Motor neuron (in vitro differentiated cells): ENCODE data around the gene KCTD7. TPM values are rescaled to one million over a fixed set of nuclear protein-coding genes. Genes with fewer than 3 reads are reported as not detected.
"Not testable (repeated sequence)": the region's sequence is repeated elsewhere in the genome, so short reads cannot be mapped to it uniquely, and the experiment has no call there.

Experiments
- ATAC-seq, 8 experiments: fragments of 200-7000 bp; cut with Tn5 transposase; replicated peaks in 6 of 8; 2 replicates each; pipeline ENCODE4 v1.8.0; 2021; ENCODE audit warnings: mild to moderate bottlenecking in 8 of 8, moderate library complexity in 8 of 8
- H3K27ac ChIP-seq, 2 donors: fragments of 250-450 bp; sonication (Bioruptor Pico); 2 replicates each; pipeline ENCODE4 v1.9.0; 2021; ENCODE audit warnings: antibody characterized with exemption in 2 of 2, mild to moderate bottlenecking in 2 of 2, moderate library complexity in 1 of 2
- H3K4me1 ChIP-seq, 2 donors: fragments of 250-450 bp; sonication (Bioruptor Pico); replicated peaks in 1 of 2; 2 replicates each; pipeline ENCODE4 v1.6.1; 2021; ENCODE audit warnings: antibody characterized with exemption in 2 of 2, mild to moderate bottlenecking in 2 of 2, moderate library complexity in 1 of 2
- H3K4me3 ChIP-seq, 5 donors: fragments of 250-450 bp; sonication (Bioruptor Pico); 2 replicates each; pipeline ENCODE4 v1.9.0; 2021; ENCODE audit warnings: antibody characterized with exemption in 5 of 5, mild to moderate bottlenecking in 5 of 5, moderate library complexity in 4 of 5
- WGBS, 10 experiments: fragments of 450-650 bp; shearing (Covaris generic); methylation state at CpG; one replicate each; pipeline ENCODE4 v1.0.0; 2022; 5-methylcytosine and 5-hydroxymethylcytosine counted together
- in situ Hi-C, 9 experiments: fragments of 400-800 bp; cut with MboI; loops; one replicate each; pipeline ENCODE4 v1.15.0; 2021; ENCODE audit warnings: low sequenced_read_pairs in 9 of 9, low pct_unique_long_range_greater_than_20kb in 2 of 9; ENCODE audit not compliant: unreplicated experiment in 9 of 9
- total RNA-seq, 8 experiments: library from RNA; unstranded; fragments of 300-600 nt; gene quantifications; 2 replicates each; pipeline versions ENCODE4 v1.2.3 to v1.2.4, GENCODE V29; 2022

The KCTD7 gene
- total RNA-seq, 8 experiments from 2014 or later = 6.5 to 34.3 (median 21.1) TPM

DNA sequence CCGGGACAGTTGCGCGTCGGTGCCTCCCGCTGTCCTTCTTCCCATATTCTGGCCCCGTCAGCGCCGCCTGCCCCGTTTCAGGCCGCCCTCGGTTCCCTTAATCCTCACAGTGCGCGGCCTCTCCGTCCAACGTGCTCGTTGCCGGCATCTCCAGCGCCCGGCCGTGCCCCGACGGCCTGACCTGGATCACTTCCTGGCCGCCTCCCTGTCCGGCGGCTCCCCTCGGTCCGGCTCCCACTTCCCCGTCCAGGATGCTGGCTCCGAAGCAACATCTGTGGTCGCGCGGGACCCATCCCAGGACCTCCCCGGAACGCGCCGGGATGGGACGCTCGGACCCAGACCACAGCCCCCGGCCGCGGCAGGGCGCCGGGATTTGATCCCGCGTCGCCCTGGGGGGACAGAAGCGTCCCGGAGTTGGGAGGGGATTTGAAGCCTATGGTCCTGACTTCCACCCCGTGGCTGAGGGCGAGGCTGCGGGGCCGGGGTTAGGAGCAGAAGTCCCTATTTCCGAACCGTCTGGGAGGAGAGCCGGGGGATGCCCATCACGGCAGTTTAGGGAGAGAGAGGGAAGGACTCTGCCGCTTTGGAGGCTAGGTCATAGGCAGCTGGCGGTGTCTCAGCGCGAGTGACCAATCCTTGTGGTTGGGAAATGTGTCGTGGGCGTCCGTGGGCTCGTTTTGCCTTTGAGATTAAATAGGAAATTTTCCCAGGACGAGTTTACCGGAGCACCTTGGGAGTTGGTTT lies 53.8 kb downstream of the KCTD7 start:
- Histone ChIP-seq H3K4me1 (peaks cover 8 to 15% of the 10 kb centered on the region in 2 donors), H3K4me3 (peak overlapping the region; percentile 57 to 90 (median 76)), H3K27ac (peak overlapping the region; percentile 91 to 92)
- 0 to 60% (median 5%) methylated on average over 1 to 15 of the region's 66 CpGs; no CpG with 5 or more reads in 4 of the 10 experiments for WGBS, 10 experiments
- in situ Hi-C loops = no loop called here
- peak in 3 of 8 experiments; percentile 49 to 59 (median 49) for ATAC-seq

DNA sequence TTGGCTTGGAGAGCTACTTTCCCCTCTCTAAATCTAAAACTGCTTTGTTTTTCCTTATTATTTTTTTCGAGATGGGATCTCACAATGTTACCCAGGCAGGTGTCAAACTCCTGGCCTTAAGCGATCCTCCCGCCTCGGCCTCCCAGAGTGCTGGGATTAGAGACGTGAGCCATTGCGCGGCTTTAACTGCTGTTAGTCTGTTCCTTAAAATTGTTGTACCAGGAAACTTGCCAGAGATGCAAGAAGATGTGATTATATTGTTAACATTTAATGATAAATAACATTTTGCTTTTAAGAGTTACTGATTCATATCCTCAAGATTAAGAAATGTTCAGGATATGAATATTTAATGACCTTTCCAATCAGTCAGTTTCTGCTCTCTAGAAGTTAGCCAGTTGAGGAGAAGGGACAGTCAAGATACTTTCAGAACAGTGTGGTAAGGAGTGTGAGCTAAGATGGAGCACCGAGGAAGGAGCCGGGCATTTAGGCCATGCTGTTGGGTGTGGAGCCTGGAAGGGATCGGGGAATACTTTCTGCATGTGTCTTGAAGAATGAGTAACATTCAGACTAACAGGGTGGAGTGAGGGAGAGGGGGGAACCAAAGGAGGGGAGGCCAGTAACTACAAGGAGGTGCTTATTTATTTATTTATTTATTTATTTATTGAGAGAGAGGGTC lies 54.6 kb downstream of the KCTD7 start:
- in situ Hi-C loops, H3K27ac ChIP-seq: not testable (repeated sequence)
- WGBS, 10 experiments = 0 to 91% (median 74%) methylated on average over 3 to 7 of the region's 10 CpGs; no CpG with 5 or more reads in 6 of the 10 experiments
- ATAC-seq = peak in 2 of 8 experiments; percentile 22 to 32
- H3K4me3 ChIP-seq = peak overlapping the region; percentile 57 to 90 (median 76)
- H3K4me1 ChIP-seq = peaks cover 8 to 15% of the 10 kb centered on the region in 2 donors

GRCh38 chr7:66683770-66684123 lies 55.1 kb downstream of the KCTD7 start:
- in situ Hi-C loops = no loop called here
- Histone ChIP-seq H3K4me3 (peak overlapping the region in 1 of 5 donors; percentile 90), H3K4me1 (peaks cover 6 to 13% of the 10 kb centered on the region in 2 donors), H3K27ac (no peak overlapping the region)
- WGBS, 10 experiments = 0 to 100% (median 94%) methylated on average over 2 to 3 of the region's 9 CpGs; no CpG with 5 or more reads in 5 of the 10 experiments
- peak in 1 of 8 experiments; percentile 0 for ATAC-seq

DNA sequence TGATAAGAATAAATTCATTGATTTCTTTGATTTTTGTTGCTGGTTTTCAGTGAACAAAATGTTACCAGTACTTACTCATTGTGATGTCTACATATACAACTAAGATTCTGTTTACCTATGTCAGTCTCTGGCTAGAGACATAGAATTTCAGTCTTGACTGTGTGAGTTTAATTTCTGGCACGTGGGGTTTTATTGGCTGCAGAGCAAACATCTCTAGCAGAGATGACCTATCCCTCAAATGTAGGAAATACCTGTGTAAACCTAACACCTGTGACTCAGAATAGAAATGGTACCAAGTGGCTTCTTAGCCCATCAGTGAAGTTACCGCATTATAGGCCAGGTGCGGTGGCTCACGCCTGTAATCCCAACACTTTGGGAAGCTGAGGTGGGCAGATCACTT lies 57.0 kb downstream of the KCTD7 start:
- WGBS, 10 experiments = 64 to 100% (median 94%) methylated on average over 1 to 4 of the region's 4 CpGs; no CpG with 5 or more reads in 1 of the 10 experiments
- ATAC-seq, in situ Hi-C loops, H3K4me1 ChIP-seq, H3K4me3 ChIP-seq, H3K27ac ChIP-seq: not testable (repeated sequence)

- in situ Hi-C loops = no loop called here
- no peak for ATAC-seq
- WGBS, 10 experiments = 83 to 100% (median 100%) methylated on average over 2 to 3 of the region's 5 CpGs; no CpG with 5 or more reads in 4 of the 10 experiments
- Histone ChIP-seq H3K27ac (no peak overlapping the region), H3K4me1 (no peaks in the 10 kb centered on the region), H3K4me3 (no peak overlapping the region)
These were observed 58.5 kb downstream of the KCTD7 start for GRCh38 chr7:66687186-66687585.

- H3K27ac ChIP-seq, ATAC-seq, in situ Hi-C loops, H3K4me1 ChIP-seq, H3K4me3 ChIP-seq: not testable (repeated sequence)
- WGBS, 10 experiments = 80 to 100% (median 100%) methylated on average over 1 to 5 of the region's 6 CpGs; no CpG with 5 or more reads in 2 of the 10 experiments
These were observed 59.0 kb downstream of the KCTD7 start for GRCh38 chr7:66687672-66688071.

- in situ Hi-C loops = no loop called here
- H3K4me1 ChIP-seq = no peaks in the 10 kb centered on the region
These were observed 60.4 kb downstream of the KCTD7 start for GRCh38 chr7:66689081-66689480.

GRCh38 chr7:66693331-66693730 lies 64.7 kb downstream of the KCTD7 start:
- no peak overlapping the region for H3K4me3 ChIP-seq
- no peak for ATAC-seq
- H3K27ac ChIP-seq = no peak overlapping the region
- H3K4me1 ChIP-seq = no peaks in the 10 kb centered on the region
- WGBS, 10 experiments = 40 to 100% (median 75%) methylated on average over 1 to 3 of the region's 4 CpGs; no CpG with 5 or more reads in 7 of the 10 experiments
- in situ Hi-C loops = no loop called here

More at GRCh38 chr7:66689081-66689480, 60.4 kb downstream of the KCTD7 start:
- WGBS, 10 experiments = 84 to 100% (median 94%) methylated on average over 1 to 2 of the region's 2 CpGs
- ATAC-seq = no peak
- no peak overlapping the region for H3K27ac ChIP-seq
- no peak overlapping the region for H3K4me3 ChIP-seq

Other genes with a start within 250 kb of the KCTD7 start
- 10 to 100 TPM; 12.9 to 34.6 (median 20.7) TPM for gene RABGEF1, start 111.9 kb downstream of the KCTD7 start, total RNA-seq